Epithelial cell of esophagus (primary cell): ENCODE data around the gene ADAMTS12.

Source experiments
- DNase-seq: peaks from one replicate; pipeline ENCODE4 v3.0.0; 2010; ENCODE audit warnings: low read depth
- H3K4me3 ChIP-seq: 2 replicates; pipeline ENCODE4 v1.5.1; 2011; ENCODE audit warnings: mild to moderate bottlenecking, low read length, control low read depth
- TF ChIP-seq, protein P1 (sequence below): IDR thresholded peaks from 2 replicates; pipeline ENCODE4 v1.5.1; 2011; ENCODE audit warnings: low read depth, mild to moderate bottlenecking, low read length, control low read depth, inconsistent platforms; ENCODE audit not compliant: insufficient read depth; ENCODE audit errors: missing control alignments

ADAMTS12 gene

DNA sequence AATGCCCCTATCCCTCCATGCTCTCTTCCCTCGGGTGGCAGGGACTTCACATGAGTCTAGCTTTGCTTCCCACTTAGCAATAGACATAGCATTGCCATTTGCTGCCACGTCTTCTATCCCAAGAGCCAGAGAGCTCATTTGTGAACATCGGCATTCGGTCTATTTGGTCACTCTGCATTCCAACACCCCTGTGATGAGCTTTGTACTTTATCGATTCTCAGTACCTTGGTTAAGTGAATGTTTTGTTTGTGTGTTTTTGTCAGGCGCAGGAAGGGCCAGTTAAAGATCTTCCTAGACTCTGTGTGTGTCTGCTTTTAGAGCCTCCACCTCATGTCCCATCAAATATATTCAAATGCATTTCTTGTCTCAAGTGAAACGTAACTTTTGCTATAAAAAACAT lies 309.4 kb downstream of the ADAMTS12 start:
- no peak overlapping the region for H3K4me3 ChIP-seq
- TF ChIP-seq, protein P1, sequence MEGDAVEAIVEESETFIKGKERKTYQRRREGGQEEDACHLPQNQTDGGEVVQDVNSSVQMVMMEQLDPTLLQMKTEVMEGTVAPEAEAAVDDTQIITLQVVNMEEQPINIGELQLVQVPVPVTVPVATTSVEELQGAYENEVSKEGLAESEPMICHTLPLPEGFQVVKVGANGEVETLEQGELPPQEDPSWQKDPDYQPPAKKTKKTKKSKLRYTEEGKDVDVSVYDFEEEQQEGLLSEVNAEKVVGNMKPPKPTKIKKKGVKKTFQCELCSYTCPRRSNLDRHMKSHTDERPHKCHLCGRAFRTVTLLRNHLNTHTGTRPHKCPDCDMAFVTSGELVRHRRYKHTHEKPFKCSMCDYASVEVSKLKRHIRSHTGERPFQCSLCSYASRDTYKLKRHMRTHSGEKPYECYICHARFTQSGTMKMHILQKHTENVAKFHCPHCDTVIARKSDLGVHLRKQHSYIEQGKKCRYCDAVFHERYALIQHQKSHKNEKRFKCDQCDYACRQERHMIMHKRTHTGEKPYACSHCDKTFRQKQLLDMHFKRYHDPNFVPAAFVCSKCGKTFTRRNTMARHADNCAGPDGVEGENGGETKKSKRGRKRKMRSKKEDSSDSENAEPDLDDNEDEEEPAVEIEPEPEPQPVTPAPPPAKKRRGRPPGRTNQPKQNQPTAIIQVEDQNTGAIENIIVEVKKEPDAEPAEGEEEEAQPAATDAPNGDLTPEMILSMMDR = no peak
- DNase-seq = no peak

- H3K4me3 ChIP-seq = no peak overlapping the region
- DNase-seq = no peak
- TF ChIP-seq, protein P1 = no peak
Measured at GRCh38 chr5:33579789-33580188, 312.0 kb downstream of the ADAMTS12 start.

- no peak overlapping the region for H3K4me3 ChIP-seq
- DNase-seq = no peak
- TF ChIP-seq, protein P1 = no peak
Measured at GRCh38 chr5:33579152-33579551, 312.6 kb downstream of the ADAMTS12 start.

DNA sequence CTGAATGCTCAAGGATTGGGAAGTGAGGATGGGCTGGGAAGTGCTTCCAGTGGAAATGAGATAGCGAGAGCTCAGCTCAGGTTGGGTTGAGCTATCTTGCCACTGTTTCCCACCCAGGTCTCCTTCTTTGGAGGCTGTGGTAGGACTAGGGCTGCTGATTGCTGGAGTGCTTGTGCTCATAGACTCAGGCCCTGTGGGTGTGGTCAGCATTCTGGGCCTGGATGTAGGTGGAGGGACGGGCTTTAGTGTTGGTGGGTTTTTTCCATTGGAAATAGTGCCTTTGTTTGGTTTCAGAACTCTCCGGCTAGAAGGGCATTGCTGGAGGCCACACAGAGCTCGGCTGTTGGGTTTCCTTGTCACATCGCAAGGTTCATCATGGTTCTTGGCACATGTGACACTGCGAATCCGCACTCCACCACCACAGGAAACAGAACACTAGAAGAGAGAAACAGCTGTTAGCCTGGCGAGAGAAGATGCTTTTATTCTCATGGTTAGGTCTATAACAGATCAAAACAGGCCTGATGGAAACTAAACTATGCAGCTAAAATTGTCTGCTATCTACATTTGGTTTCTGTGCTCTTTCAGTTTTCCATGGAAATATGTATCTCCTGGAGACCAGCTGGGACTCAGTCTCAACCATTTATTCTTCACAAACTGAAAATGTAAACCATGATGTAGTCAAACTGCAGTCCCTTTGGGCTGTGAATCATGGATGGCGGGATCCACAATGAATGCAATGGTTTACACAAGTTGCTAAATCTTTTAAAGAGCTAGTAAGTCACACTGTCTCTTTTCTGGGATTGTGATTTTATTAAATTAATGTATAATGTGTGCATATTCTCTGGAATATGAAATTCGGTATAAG lies 314.8 kb downstream of the ADAMTS12 start:
- no peak overlapping the region for H3K4me3 ChIP-seq
- TF ChIP-seq, protein P1 = no peak
- DNase-seq = no peak

DNA sequence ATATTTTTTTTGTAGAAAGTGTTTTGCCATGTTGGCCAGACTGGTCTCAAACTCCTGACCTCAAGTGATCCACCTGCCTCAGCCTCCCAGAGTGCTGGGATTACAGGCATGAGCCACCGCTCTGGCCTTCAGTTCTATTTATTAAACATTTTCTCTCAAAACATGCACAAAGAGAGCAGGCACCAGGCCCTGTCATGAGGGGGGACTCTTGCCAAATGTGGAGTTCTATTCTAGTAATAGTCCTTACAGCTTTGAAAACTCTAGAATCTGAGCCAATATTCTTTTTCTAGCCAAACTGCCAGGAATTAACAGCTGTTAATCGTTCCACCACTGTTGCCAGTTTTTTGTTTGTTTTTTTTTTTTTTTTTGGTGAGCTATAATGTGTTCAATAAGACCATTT lies 326.5 kb downstream of the ADAMTS12 start:
- H3K4me3 ChIP-seq = no peak overlapping the region
- TF ChIP-seq, protein P1 = no peak
- DNase-seq = no peak

GRCh38 chr5:33563983-33564908 lies 327.5 kb downstream of the ADAMTS12 start:
- H3K4me3 ChIP-seq = no peak overlapping the region
- no peak for DNase-seq
- TF ChIP-seq, protein P1 = no peak
